Gastrocnemius medialis (tissue), 4 donors: ENCODE measurements around the gene TGM2.

Experiments
- CTCF ChIP-seq, 5 experiments: fragments of 450-650 bp in 3 of 5; fragments of 200-600 bp in 2 of 5; sonication (generic) in 2 of 5; IDR thresholded peaks in 4 of 5; conservative IDR thresholded peaks in 1 of 5; 1 replicate in 4 of 5; 2 replicates in 1 of 5; pipeline ENCODE4 v1.5.1; 2016 to 2019; ENCODE audit warnings: antibody characterized with exemption in 5 of 5, mild to moderate bottlenecking in 3 of 5, moderate library complexity in 3 of 5
- POLR2A ChIP-seq, 2 donors: fragments of 450-650 bp; IDR thresholded peaks; one replicate each; pipeline ENCODE4 v1.6.1; 2017; ENCODE audit warnings: antibody characterized with exemption in 2 of 2, mild to moderate bottlenecking in 2 of 2, moderate library complexity in 2 of 2

GRCh38 chr20:38164069-38164468, 1.0 kb downstream of the TGM2 start:
- no peak for TF ChIP-seq POLR2A (IDR thresholded peaks at IDR 0.05)
- no peak for TF ChIP-seq CTCF (IDR thresholded peaks at IDR 0.05 in 4 of 5, conservative IDR thresholded peaks at IDR 0.05 in 1 of 5)
